Stomach smooth muscle (tissue), 2 donors: ENCODE results near the gene SORCS1.

ENCODE experiments used
- H3K27ac ChIP-seq: one replicate; pipeline ENCODE4 v1.7.0; 2013; ENCODE audit warnings: mild to moderate bottlenecking, low read length, inconsistent platforms
- H3K27me3 ChIP-seq, 2 donors: one replicate each; pipeline ENCODE4 v1.7.0; 2013; ENCODE audit warnings: low read length in 2 of 2; ENCODE audit not compliant: insufficient read depth in 2 of 2, control insufficient read depth in 1 of 2
- H3K36me3 ChIP-seq, 2 donors: one replicate each; pipeline ENCODE4 v1.7.0; 2013; ENCODE audit warnings: low read length in 2 of 2; ENCODE audit not compliant: control insufficient read depth in 2 of 2, insufficient read depth in 2 of 2
- H3K4me1 ChIP-seq: one replicate; pipeline ENCODE4 v1.7.0; 2013; ENCODE audit warnings: low read length; ENCODE audit not compliant: control insufficient read depth, insufficient read depth
- H3K4me3 ChIP-seq, 2 donors: one replicate each; pipeline ENCODE4 v1.7.0; 2013; ENCODE audit warnings: low read length in 2 of 2
- H3K9ac ChIP-seq, 2 donors: one replicate each; pipeline ENCODE4 v1.7.0; 2013; ENCODE audit warnings: low read length in 2 of 2, mild to moderate bottlenecking in 1 of 2
- H3K9me3 ChIP-seq, 2 donors: one replicate each; pipeline ENCODE4 v1.7.0; 2013; ENCODE audit warnings: low read length in 2 of 2; ENCODE audit not compliant: control insufficient read depth in 2 of 2
- donor health status: healthy.
- donor health status: Pancreatic carcinoma.

Gene SORCS1

DNA sequence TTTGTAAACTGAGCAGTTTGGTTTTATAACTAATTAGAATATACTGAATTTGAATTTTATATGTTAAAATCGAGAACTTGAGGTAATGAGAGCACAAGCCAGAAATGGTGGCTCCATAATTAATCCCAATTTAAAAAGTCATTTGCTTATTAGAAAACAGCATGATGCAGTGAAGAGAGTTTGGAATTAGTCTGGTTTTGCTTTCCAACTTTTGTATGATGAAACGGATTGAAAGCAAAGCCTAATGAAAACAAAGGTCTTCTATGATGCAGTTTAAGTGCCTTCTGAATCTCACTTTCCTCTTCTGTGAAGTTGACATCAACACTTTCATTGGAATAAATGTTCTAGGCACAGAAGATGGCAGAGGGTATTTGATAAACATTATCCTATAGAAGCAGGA, 89.4 kb downstream of the SORCS1 start:
- Histone ChIP-seq H3K27me3 (no peaks in the 10 kb centered on the region), H3K4me3 (no peak overlapping the region), H3K4me1 (no peaks in the 10 kb centered on the region), H3K36me3 (no peaks in the 10 kb centered on the region), H3K27ac (no peak overlapping the region), H3K9ac (no peak overlapping the region), H3K9me3 (no peaks in the 10 kb centered on the region)

DNA sequence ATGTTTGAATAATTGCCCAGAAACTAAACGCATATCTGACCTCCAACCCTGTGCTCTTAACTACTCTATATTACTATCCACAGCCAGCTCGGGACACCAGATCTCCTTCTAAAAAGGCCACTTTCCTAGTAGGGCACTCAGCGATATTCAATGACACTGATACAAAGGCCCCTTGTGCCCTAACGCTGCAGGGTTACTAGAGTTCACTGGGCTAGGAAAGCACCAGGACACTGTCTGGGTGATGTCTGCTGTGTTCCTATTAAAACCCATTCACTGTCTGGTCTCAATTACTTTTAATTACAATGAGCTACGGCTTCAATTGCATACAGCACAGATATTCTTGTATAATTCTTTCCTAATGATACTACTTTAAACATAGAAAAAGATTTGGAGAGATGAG, 91.7 kb downstream of the SORCS1 start:
- no peak overlapping the region for H3K4me3 ChIP-seq
- no peak overlapping the region for H3K9ac ChIP-seq
- no peak overlapping the region for H3K27ac ChIP-seq
- no peaks in the 10 kb centered on the region for H3K36me3 ChIP-seq
- no peaks in the 10 kb centered on the region for H3K4me1 ChIP-seq
- H3K9me3 ChIP-seq = no peaks in the 10 kb centered on the region
- no peaks in the 10 kb centered on the region for H3K27me3 ChIP-seq

DNA sequence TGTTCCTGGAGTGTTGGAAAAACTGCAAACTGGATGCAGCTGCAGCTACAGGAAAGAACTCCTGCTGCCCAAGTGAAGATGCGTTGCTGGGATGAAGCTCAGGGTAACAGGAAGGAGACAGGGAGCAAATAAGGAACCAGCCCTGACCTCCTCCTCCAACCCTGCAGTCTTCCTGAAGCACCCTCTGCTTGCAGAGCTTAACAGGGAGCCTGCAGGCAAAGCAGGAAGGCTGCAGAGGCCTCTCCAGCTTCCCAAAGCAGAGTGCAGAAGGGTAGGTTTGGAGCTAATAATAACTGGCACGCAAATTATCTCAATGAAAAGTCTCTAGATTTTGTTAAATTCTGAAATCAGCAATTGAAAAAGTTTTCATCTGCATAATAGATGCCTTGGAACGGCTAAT, 92.5 kb downstream of the SORCS1 start:
- no peaks in the 10 kb centered on the region for H3K36me3 ChIP-seq
- no peak overlapping the region for H3K4me3 ChIP-seq
- no peak overlapping the region for H3K27ac ChIP-seq
- no peak overlapping the region for H3K9ac ChIP-seq
- H3K4me1 ChIP-seq = no peaks in the 10 kb centered on the region
- no peaks in the 10 kb centered on the region for H3K9me3 ChIP-seq
- no peaks in the 10 kb centered on the region for H3K27me3 ChIP-seq

DNA sequence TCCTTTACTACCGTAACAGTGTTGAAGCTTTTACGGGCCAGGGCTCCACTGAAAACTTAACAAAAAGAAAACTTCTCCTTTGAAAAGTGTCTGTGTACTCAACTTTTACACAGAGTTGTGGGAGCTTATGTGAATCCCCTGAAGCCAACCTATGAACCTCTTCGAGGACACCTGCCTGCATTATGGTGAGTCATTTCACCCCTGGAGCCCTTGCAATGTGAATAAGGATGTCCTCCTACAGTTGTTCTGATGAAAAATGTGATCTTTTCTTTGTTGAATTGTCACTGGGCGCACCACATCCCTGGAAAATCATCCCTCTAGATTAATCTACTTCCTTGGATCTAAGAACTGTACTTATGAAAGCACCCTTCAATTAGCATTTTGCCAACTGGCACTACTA, 93.2 kb downstream of the SORCS1 start:
- H3K27ac ChIP-seq = no peak overlapping the region
- H3K4me1 ChIP-seq = no peaks in the 10 kb centered on the region
- no peaks in the 10 kb centered on the region for H3K9me3 ChIP-seq
- no peaks in the 10 kb centered on the region for H3K36me3 ChIP-seq
- H3K27me3 ChIP-seq = no peaks in the 10 kb centered on the region
- no peak overlapping the region for H3K4me3 ChIP-seq
- H3K9ac ChIP-seq = no peak overlapping the region

DNA sequence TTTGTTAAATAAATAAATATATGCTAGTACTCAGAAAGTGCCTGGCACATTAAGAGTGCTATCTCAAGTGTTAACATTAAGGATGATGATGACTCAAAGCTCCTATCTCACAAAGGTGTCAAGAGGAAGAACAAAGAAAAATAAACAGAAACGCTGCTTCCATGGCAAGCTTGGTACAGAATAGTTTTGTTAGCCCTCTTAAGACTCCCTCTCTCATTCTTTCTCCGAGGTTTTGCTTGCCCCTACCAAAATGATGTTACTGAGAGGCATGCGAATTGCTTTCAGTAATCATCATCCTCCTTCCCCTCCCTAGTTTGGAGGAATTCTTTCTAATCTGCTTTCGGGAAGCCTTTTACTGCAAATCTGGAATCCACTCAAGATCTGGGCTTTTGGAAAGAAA, 96.7 kb downstream of the SORCS1 start:
- H3K4me1 ChIP-seq = no peaks in the 10 kb centered on the region
- H3K27ac ChIP-seq = no peak overlapping the region
- no peaks in the 10 kb centered on the region for H3K9me3 ChIP-seq
- H3K4me3 ChIP-seq = no peak overlapping the region
- H3K27me3 ChIP-seq = no peaks in the 10 kb centered on the region
- no peaks in the 10 kb centered on the region for H3K36me3 ChIP-seq
- no peak overlapping the region for H3K9ac ChIP-seq

DNA sequence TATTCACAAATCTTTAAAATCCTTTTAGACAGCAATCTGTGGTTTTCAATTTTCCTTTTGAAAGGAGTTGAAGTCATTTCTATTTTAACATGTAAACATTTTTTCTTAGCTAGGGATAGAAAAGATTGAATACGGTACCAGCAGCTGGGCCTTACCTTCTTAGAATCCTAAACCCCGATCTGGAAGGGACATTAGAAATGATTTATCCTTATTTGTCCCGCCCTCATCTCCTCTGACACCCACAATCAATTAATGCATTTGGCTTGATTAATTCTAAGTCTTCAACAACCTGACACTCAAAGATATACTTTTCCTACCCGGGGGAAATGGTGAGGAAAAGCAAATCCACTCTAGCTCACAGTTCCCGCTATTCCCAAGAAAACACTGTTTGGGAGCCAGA, 100.4 kb downstream of the SORCS1 start:
- Histone ChIP-seq H3K36me3 (no peaks in the 10 kb centered on the region), H3K9ac (no peak overlapping the region), H3K27ac (no peak overlapping the region), H3K27me3 (no peaks in the 10 kb centered on the region), H3K4me1 (no peaks in the 10 kb centered on the region), H3K9me3 (no peaks in the 10 kb centered on the region), H3K4me3 (no peak overlapping the region)

DNA sequence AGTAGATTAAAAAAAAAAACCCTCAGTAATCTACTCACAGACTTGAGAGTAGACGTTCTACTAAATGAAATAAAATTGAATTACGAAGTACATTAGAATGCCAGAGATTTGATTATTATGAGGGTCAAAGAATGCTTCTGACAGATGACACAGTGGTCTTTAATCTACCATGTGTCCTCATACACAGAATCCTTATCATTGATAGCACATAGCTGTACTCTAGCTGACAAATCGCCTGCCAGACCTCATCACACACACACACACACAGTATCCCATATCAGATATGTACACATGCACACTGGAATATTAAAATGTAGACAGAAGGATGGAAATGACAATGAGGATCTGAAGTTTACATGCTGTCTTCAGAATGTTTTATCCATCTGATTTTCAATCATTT, 104.6 kb downstream of the SORCS1 start:
- no peaks in the 10 kb centered on the region for H3K36me3 ChIP-seq
- no peaks in the 10 kb centered on the region for H3K9me3 ChIP-seq
- H3K9ac ChIP-seq = no peak overlapping the region
- H3K27me3 ChIP-seq = no peaks in the 10 kb centered on the region
- H3K4me1 ChIP-seq = no peaks in the 10 kb centered on the region
- H3K27ac ChIP-seq = no peak overlapping the region
- no peak overlapping the region for H3K4me3 ChIP-seq

DNA sequence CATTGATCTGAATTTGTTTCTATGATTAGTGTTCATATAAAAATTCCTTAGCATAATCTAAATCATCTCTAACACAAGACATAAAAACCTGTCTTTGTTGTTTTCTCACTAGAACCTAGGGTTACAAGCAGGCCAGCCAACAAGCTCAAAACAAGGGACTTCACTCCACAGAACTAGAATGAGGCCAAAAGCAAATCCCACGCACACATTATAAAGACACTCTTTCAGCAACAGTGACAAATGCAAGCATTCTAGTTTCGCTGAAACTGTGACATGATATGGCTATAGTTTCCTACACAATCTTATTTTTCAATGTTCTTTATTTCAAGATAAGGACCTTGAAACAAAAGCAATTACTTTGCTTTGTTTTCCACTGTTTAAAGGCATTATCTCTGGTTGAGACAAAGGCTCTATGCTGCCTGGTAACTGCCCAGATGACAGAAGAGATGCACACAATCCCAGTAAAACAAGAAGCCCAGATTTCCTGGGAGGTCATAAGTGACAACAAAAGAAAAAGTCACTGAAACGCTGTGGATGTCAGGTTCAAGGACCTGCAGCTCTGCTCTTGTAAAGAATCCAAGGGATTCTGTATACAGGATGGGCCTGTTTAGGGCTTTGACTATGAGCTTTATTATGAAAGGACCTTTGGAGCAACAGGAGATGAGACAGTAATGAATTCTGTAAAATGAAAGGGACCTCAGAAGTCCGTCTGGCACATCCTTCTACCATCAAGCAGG, 105.3 kb downstream of the SORCS1 start:
- no peaks in the 10 kb centered on the region for H3K4me1 ChIP-seq
- H3K27me3 ChIP-seq = no peaks in the 10 kb centered on the region
- H3K27ac ChIP-seq = no peak overlapping the region
- no peak overlapping the region for H3K4me3 ChIP-seq
- H3K36me3 ChIP-seq = no peaks in the 10 kb centered on the region
- H3K9ac ChIP-seq = no peak overlapping the region
- no peaks in the 10 kb centered on the region for H3K9me3 ChIP-seq

DNA sequence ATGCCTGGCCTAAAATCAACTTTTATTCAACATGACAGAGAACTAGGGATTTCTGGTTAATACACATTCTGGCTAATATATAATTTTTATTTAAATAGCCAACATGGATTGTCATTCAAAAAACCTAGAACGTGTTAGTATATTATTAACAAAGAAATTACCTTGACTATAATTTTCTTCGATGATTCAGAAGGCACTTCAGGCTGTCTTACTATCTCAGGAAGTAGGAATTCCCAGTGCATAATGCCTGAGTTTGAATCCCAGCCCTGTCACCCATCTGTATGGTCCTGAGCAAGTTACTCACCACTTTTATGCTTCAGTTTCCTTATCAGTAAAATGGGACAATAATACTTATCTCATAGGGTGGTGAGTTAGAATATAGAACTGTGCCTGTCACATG, 106.2 kb downstream of the SORCS1 start:
- H3K36me3 ChIP-seq = no peaks in the 10 kb centered on the region
- H3K9ac ChIP-seq = no peak overlapping the region
- no peaks in the 10 kb centered on the region for H3K9me3 ChIP-seq
- no peaks in the 10 kb centered on the region for H3K27me3 ChIP-seq
- H3K4me1 ChIP-seq = no peaks in the 10 kb centered on the region
- H3K27ac ChIP-seq = no peak overlapping the region
- H3K4me3 ChIP-seq = no peak overlapping the region

DNA sequence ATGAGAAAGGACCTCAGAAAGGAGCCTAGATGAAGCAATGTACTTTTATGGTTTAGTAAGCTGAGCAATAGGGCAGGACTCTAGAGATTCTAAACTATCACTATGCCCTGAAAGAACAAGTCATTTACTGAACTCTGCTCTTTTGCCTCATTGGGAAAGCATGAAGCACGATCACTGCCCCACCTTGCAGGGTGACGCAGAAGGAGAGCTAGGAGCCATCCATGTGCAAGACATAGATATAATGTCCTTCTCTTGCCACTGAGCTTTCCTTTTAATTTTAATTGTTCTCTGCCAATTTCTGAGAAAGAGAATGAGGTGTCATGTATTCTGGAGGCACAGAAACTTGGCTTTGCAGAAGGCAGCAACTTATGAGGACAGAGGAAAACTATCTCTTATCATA, 108.3 kb downstream of the SORCS1 start:
- H3K27ac ChIP-seq = no peak overlapping the region
- H3K27me3 ChIP-seq = no peaks in the 10 kb centered on the region
- no peak overlapping the region for H3K9ac ChIP-seq
- no peak overlapping the region for H3K4me3 ChIP-seq
- H3K9me3 ChIP-seq = no peaks in the 10 kb centered on the region
- no peaks in the 10 kb centered on the region for H3K36me3 ChIP-seq
- H3K4me1 ChIP-seq = no peaks in the 10 kb centered on the region

DNA sequence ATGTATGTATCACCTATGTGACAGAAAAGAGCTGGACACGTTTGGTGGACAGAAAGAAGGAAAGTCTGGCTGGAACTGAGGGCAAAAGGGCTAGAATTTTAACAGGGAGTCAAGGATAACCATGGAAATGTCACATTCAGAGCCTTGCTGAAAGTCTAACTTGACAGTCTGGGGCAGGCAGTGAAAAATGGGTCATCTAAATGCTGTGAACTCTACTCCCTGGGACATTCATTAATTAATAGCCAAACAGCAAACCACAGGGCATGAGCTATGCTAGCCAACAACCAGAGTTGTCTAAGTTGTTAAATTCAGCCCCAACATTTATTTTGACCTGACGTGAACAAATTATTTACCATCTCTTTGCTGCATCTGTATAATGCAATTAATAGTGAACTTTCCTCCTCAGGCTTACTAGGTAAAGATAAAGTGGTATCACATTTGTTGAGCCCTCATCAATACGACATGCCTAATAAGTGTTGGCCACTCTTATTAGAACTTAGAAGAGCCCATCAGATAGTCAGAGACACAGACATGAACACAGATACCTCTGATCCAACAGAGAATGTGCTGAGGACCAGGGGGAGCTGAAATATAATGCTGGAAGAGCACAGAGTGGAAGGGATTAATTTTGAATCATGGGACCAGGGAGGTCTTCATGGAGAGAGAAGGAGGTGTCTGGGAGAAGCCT, 109.9 kb downstream of the SORCS1 start:
- H3K4me1 ChIP-seq = no peaks in the 10 kb centered on the region
- no peak overlapping the region for H3K9ac ChIP-seq
- H3K4me3 ChIP-seq = no peak overlapping the region
- H3K36me3 ChIP-seq = no peaks in the 10 kb centered on the region
- no peak overlapping the region for H3K27ac ChIP-seq
- no peaks in the 10 kb centered on the region for H3K27me3 ChIP-seq
- no peaks in the 10 kb centered on the region for H3K9me3 ChIP-seq
